H7 (cell line): Measurements from ENCODE around the gene KPNA6. TPM values are rescaled to one million over a fixed set of nuclear protein-coding genes. Genes with fewer than 3 reads are reported as not detected.

Source experiments
- DNase-seq: peaks from one replicate; pipeline ENCODE4 v3.0.0; 2012
- H3K27me3 ChIP-seq: 2 replicates; pipeline ENCODE4 v1.6.0; 2011; ENCODE audit warnings: mild to moderate bottlenecking, low read length; ENCODE audit not compliant: control insufficient read depth, insufficient read depth
- H3K36me3 ChIP-seq: replicated peaks from 2 replicates; pipeline ENCODE4 v1.5.1; 2011; ENCODE audit warnings: low read length; ENCODE audit not compliant: control insufficient read depth, insufficient read depth
- H3K4me3 ChIP-seq: 2 replicates; pipeline ENCODE4 v1.5.1; 2011; ENCODE audit warnings: low read depth, mild to moderate bottlenecking, control low read depth, low read length, moderate library complexity; ENCODE audit not compliant: insufficient read depth
- total RNA-seq: library from RNA; depleted of rRNA; stranded (reverse); fragments of >200 nt; shearing (Covaris generic); gene quantifications from 2 replicates; pipeline ENCODE4 v1.2.3, GENCODE V29; 2014

Gene KPNA6
- total RNA-seq, 1 experiment from 2014 or later: 101 TPM

GRCh38 chr1:32199043-32199716 lies 91.3 kb downstream of the KPNA6 start:
- no peaks in the 10 kb centered on the region for H3K27me3 ChIP-seq
- no peak for DNase-seq
- peaks cover 25% of the 10 kb centered on the region for H3K36me3 ChIP-seq
- no peak overlapping the region for H3K4me3 ChIP-seq

GRCh38 chr1:32199717-32200072 lies 91.8 kb downstream of the KPNA6 start:
- DNase-seq: peak; percentile 75
- peak overlapping the region; percentile 79; the same call in 1 of the 2 replicates for H3K4me3 ChIP-seq
- H3K27me3 ChIP-seq: no peaks in the 10 kb centered on the region
- peaks cover 20% of the 10 kb centered on the region for H3K36me3 ChIP-seq

- Histone ChIP-seq H3K27me3 (no peaks in the 10 kb centered on the region), H3K4me3 (peak within 1 kb of the TSS; percentile 79), H3K36me3 (peaks cover 14% of the 10 kb centered on the region)
- peak; percentile 97 for DNase-seq
These were observed 92.6 kb downstream of the KPNA6 start, which contains the start of gene CCDC28B for GRCh38 chr1:32200226-32201010. Gene CCDC28B (plus strand): TSS chr1:32200595. CDS start chr1:32201936, 1,341 bp downstream.

- peaks cover 9% of the 10 kb centered on the region for H3K36me3 ChIP-seq
- H3K4me3 ChIP-seq: peak overlapping the region; percentile 79
- no peaks in the 10 kb centered on the region; the same call in 1 of the 2 replicates for H3K27me3 ChIP-seq
- peak; percentile 90 for DNase-seq
These were observed 93.4 kb downstream of the KPNA6 start for GRCh38 chr1:32201011-32201855.

- Histone ChIP-seq H3K36me3 (peaks cover 1% of the 10 kb centered on the region), H3K27me3 (no peaks in the 10 kb centered on the region; the same call in 1 of the 2 replicates), H3K4me3 (peak overlapping the region; percentile 58)
- peak; percentile 70 for DNase-seq
These were observed 97.1 kb downstream of the KPNA6 start for GRCh38 chr1:32204943-32205361.

GRCh38 chr1:32205401-32206370 lies 97.8 kb downstream of the KPNA6 start, which contains the start of gene IQCC:
Gene IQCC (plus strand): TSS chr1:32205671. CDS start chr1:32205682, 11 bp downstream.
- peak; percentile 99 for DNase-seq
- peaks cover 1% of the 10 kb centered on the region for H3K36me3 ChIP-seq
- no peaks in the 10 kb centered on the region; the same call in 1 of the 2 replicates for H3K27me3 ChIP-seq
- H3K4me3 ChIP-seq: peak within 1 kb of the TSS; percentile 58

- H3K36me3 ChIP-seq: peaks cover 1% of the 10 kb centered on the region
- H3K4me3 ChIP-seq: no peak overlapping the region
- no peak for DNase-seq
- H3K27me3 ChIP-seq: no peaks in the 10 kb centered on the region; the same call in 1 of the 2 replicates
These were observed 100.6 kb downstream of the KPNA6 start for GRCh38 chr1:32208469-32208868.

GRCh38 chr1:32208891-32209328 lies 101.1 kb downstream of the KPNA6 start, which contains the start of gene DCDC2B:
Gene DCDC2B (plus strand): TSS chr1:32209089. CDS start chr1:32209094, 5 bp downstream.
- Histone ChIP-seq H3K4me3 (no peak within 1 kb of the TSS), H3K27me3 (no peaks in the 10 kb centered on the region; the same call in 1 of the 2 replicates), H3K36me3 (peaks cover 1% of the 10 kb centered on the region)
- no peak for DNase-seq

- peak; percentile 90 for DNase-seq
- Histone ChIP-seq H3K36me3 (peaks cover 8% of the 10 kb centered on the region), H3K4me3 (no peak overlapping the region), H3K27me3 (no peaks in the 10 kb centered on the region)
These were observed 108.0 kb downstream of the KPNA6 start for GRCh38 chr1:32215629-32216480.

GRCh38 chr1:32216566-32216965 lies 108.7 kb downstream of the KPNA6 start:
- DNase-seq: no peak
- no peak overlapping the region for H3K4me3 ChIP-seq
- peaks cover 8% of the 10 kb centered on the region for H3K36me3 ChIP-seq
- H3K27me3 ChIP-seq: no peaks in the 10 kb centered on the region

GRCh38 chr1:32219022-32219421 lies 111.2 kb downstream of the KPNA6 start:
- no peak overlapping the region for H3K4me3 ChIP-seq
- DNase-seq: no peak
- H3K27me3 ChIP-seq: no peaks in the 10 kb centered on the region
- H3K36me3 ChIP-seq: peaks cover 13% of the 10 kb centered on the region

GRCh38 chr1:32220746-32221580 lies 113.1 kb downstream of the KPNA6 start:
- Histone ChIP-seq H3K4me3 (peak overlapping the region; percentile 98), H3K27me3 (no peaks in the 10 kb centered on the region), H3K36me3 (peaks cover 19% of the 10 kb centered on the region)
- no peak for DNase-seq
